ENCODE measurements around the gene DPP7.

DPP7 gene

GRCh38 chr9:137088121-137088520 is 26.4 kb downstream of the DPP7 start:
- DNase-seq (ENCODE audit: low read depth) = no peak

- no peak for DNase-seq (ENCODE audit: low read depth)
These were observed 27.1 kb downstream of the DPP7 start for GRCh38 chr9:137087409-137087925.

GRCh38 chr9:137086531-137087408 is 27.8 kb downstream of the DPP7 start, which contains the start of gene MAN1B1:
Gene MAN1B1 (plus strand): TSS chr9:137086985. CDS start chr9:137087000, 15 bp downstream.
- DNase-seq (ENCODE audit: low read depth) = peak; percentile 100

GRCh38 chr9:137085920-137086530 is 28.5 kb downstream of the DPP7 start:
- DNase-seq (ENCODE audit: low read depth) = no peak

- no peak for DNase-seq (ENCODE audit: low read depth)
These were observed 30.0 kb downstream of the DPP7 start for GRCh38 chr9:137084526-137084925.

- DNase-seq (ENCODE audit: low read depth) = no peak
These were observed 31.0 kb downstream of the DPP7 start for GRCh38 chr9:137083394-137084004.

- DNase-seq (ENCODE audit: low read depth) = no peak
These were observed 31.6 kb downstream of the DPP7 start for GRCh38 chr9:137082925-137083290.

GRCh38 chr9:137082222-137082924 is 32.2 kb downstream of the DPP7 start:
- DNase-seq (ENCODE audit: low read depth) = no peak

GRCh38 chr9:137080260-137081122 is 34.0 kb downstream of the DPP7 start:
- no peak for DNase-seq (ENCODE audit: low read depth)

GRCh38 chr9:137079401-137079787 is 35.1 kb downstream of the DPP7 start:
- no peak for DNase-seq (ENCODE audit: low read depth)

- DNase-seq (ENCODE audit: low read depth) = no peak
These were observed 35.7 kb downstream of the DPP7 start for GRCh38 chr9:137078701-137079400.

- no peak for DNase-seq (ENCODE audit: low read depth)
These were observed 36.5 kb downstream of the DPP7 start for GRCh38 chr9:137077758-137078693.

GRCh38 chr9:137077010-137077747 is 37.4 kb downstream of the DPP7 start, which contains the start of gene UAP1L1:
Gene UAP1L1 (plus strand): TSS chr9:137077517. CDS start chr9:137077533, 16 bp downstream.
- DNase-seq (ENCODE audit: low read depth) = peak; percentile 25

- no peak for DNase-seq (ENCODE audit: low read depth)
These were observed 37.9 kb downstream of the DPP7 start for GRCh38 chr9:137076636-137077009.

GRCh38 chr9:137075275-137075775 is 39.2 kb downstream of the DPP7 start:
- no peak for DNase-seq (ENCODE audit: low read depth)

GRCh38 chr9:137074657-137075274 is 39.8 kb downstream of the DPP7 start:
- no peak for DNase-seq (ENCODE audit: low read depth)

GRCh38 chr9:137073992-137074399 is 40.5 kb downstream of the DPP7 start:
- no peak for DNase-seq (ENCODE audit: low read depth)

GRCh38 chr9:137071282-137071681 is 43.3 kb downstream of the DPP7 start:
- DNase-seq (ENCODE audit: low read depth) = no peak

All from T follicular helper cell (primary cell).